Measurements from ENCODE around the gene INAFM1.

- TF ChIP-seq CXXC5 (CRISPR knock-in tag; IDR thresholded peaks at IDR 0.05) (no peak), ESRRA (IDR thresholded peaks at IDR 0.05; ENCODE audit: borderline replicate concordance, low read depth) (no peak), EP300 (IDR thresholded peaks at IDR 0.05; ENCODE audit: low read length) (no peak), CREM (IDR thresholded peaks at IDR 0.05; ENCODE audit: low read depth) (no peak), CEBPB (tag; IDR thresholded peaks at IDR 0.05) (no peak), FOXM1 (IDR thresholded peaks at IDR 0.05; ENCODE audit: low read depth) (no peak), FOXM1 (CRISPR knock-in tag; IDR thresholded peaks at IDR 0.05; ENCODE audit: low read depth) (no peak), CHAMP1 (IDR thresholded peaks at IDR 0.05) (no peak), PURB (CRISPR knock-in tag; IDR thresholded peaks at IDR 0.05; ENCODE audit: low read depth) (no peak), ELF4 (CRISPR knock-in tag; IDR thresholded peaks at IDR 0.05) (no peak), ZNF717 (CRISPR knock-in tag; IDR thresholded peaks at IDR 0.05) (no peak), HDAC2 (IDR thresholded peaks at IDR 0.05) (no peak), CTCF (IDR thresholded peaks at IDR 0.05 in 2 of 3, conservative IDR thresholded peaks at IDR 0.05 in 1 of 3; ENCODE audit: insufficient read depth in 2 of 3, low read depth in 1 of 3, low read length in 3 of 3) (no peak), POLR2A (conservative IDR thresholded peaks at IDR 0.05) (no peak), ZNF274 (IDR thresholded peaks at IDR 0.05; ENCODE audit: borderline replicate concordance, low read depth, low read length) (no peak)
Observed at GRCh38 chr19:47232422-47233211, 42.1 kb upstream of the INAFM1 start.

Data from K562 (cell line).